NCI-H2227 (cell line): ENCODE measurements around the gene PIGR.

Experiments used
- DNase-seq: peaks from one replicate; lab custom pipeline; 2025; ENCODE audit not compliant: unreplicated experiment; lab: John Stamatoyannopoulos, UW

The PIGR gene

DNA sequence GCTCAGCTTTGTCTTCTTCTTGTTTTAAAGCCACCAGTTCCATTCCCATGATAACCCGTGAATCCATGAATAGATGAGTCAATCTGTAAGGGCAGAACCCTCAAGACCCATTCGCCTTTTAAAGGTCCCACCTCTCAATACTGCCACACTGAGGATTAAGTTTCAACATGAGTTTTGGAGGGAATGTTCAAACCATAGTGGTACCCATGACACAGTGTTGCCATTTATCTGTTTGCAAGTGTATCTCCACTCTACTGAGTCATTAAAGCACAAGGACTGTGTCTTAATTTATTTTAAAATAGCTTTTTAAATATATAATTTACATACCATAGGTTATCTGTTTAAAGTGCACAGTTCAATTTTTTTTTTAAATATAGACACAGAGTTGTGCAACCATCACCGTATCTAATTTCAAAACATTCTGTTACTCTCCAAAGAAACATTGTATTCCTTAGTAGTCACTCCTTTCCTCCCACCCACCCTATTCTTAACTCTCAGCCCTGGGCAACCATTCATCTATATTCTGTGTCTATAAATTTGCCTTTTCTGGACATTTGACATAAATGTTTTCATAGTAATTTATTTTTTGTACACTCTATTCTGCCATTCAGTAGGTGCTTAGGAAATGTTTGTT lies 53.8 kb downstream of the PIGR start:
- DNase-seq, result no peak

DNA sequence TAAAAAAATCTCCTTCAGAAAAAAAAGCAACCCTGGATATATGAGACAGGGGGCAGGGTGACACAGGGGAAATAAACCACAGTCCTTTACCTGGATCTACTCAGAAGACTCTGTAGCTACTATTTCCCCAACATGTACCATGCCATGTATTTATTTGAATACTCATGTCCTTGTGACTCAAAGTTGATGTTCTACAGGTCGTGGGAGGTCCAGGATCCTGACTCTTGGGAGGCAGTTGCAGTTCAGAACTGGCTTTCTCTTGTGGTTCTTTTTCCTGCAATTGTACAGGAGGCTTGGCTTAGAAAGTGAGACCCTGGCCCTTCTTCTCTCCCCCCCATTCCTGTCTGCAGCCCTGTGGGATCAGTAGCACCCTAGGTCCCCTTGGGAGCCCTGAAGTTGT lies 54.9 kb downstream of the PIGR start:
- DNase-seq, result no peak

DNA sequence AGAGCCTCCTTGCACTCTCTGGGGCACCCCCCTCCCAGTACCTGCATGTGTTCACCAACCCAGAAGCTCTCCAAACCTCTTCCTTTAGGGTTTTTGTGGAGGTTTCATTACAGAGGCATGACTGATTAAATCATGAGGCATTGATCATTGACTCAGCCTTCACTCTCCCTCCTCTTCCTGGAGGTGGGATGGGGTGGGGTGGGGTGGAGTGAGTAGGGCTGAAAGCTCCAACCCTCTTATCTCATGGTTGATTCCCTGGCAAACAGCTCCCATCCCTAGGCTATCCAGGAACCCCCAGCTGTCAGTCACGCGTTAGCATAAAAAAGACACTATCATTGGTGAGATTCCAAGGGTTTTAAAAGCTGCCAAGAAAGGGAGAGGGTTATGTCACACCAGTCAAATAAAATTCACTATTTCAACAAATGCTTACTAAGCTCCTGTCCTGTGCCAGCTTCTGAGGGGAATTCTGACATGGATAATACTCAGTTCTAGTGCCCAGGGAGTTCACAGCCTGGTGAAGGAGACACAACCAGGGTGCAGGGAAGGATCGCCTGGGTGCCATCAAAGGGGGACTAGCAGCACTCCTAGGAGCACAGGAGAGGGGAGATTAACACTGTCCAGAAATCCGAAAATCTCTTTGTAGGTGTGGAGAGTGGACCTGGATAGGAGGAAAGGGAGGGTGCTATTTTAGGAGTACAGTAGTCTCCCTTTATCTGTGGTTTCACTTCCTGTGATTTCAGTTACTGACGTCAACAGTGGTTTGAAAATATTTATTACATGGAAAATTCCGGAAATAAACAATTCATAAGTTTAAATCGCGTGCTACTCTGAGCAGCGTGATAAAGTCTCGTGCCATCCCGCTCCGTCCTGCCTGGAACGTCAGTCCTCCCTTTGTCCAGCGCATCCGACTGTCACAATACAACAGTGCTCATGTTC lies 55.9 kb downstream of the PIGR start:
- DNase-seq, result no peak

GRCh38 chr1:206887701-206888100 lies 58.6 kb downstream of the PIGR start:
- DNase-seq, result no peak

DNA sequence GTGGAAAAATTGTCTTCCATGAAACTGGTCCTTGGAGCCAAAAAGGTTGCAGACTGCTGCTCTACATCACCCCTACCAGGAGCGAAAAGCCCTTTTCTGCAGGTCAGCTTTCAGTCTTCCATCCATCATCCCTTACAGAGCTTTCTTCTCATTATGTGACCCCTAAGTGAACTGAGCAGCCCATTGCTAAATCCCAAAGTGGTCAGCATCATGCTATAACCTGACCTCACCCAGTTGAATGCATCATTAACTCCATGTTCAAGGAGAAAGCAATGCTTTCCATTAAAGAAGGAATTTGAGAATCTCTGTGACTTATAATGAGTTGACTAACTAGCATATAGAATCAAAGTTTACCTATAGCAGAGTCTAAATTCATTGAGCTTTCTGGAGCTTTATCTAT lies 59.4 kb downstream of the PIGR start:
- no peak for DNase-seq

- no peak for DNase-seq
Measured at GRCh38 chr1:206885341-206886060, 60.8 kb downstream of the PIGR start.

DNA sequence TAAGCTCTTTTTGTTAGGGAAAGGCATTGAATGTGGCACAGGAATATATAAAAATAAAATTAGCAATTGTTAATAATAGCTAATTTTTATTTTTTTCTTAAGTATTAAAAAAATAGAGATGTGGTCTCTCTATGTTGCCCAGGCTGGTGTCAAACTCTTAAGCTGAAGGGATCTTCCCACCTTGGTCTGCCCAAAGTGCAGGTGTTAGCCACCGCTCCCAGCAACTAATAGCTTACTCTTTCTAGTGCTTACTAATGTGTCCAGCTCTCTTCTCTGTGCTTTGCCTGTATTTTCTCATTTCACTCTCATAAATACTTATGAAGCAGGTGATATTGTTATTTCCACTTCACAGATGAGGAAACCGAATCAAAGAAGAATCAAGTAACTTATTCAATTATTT lies 62.4 kb downstream of the PIGR start:
- DNase-seq, result no peak

DNA sequence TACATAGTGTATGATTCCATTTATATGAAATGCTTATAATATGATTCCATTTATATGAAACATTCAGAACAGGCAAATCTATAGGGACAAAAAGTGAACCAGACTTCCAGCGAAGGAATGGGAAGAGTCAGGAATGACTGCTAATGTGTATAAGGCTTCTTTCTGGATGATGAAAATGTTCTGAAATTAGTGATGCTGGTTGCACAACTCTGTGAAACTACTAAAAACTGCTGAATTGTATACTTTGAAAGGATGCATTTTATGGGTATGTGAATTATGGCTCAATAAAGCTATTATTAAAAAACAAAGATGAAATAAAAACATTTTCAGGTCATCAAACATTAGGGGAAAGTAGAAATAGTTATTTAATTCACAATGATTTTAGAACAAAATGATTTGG lies 63.1 kb downstream of the PIGR start:
- DNase-seq, result no peak

GRCh38 chr1:206882555-206882954 lies 63.7 kb downstream of the PIGR start:
- no peak for DNase-seq

DNA sequence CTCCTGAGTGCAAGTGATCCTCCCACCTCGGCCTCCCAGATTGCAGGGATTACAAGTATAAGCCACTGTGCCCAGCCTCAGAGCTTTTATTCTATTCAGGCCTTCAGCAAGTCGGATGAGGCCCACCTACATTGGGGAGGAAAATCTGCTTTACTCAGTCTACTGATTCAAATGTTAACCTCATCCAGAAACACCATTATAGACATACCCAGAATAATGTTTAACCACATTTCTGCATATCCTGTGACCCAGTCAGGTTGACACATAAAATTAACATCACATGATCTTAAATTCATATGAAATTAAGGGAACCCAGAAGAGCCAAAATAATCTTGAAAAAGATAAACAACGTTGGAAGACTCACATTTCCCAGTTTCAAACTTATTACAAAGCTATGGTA lies 66.0 kb downstream of the PIGR start:
- DNase-seq, result no peak
